HG02970 (cell line): ENCODE measurements around the gene PRKCA.
"Not testable (repeated sequence)": the region's sequence is repeated elsewhere in the genome, so short reads cannot be mapped to it uniquely, and the experiment has no call there.

Source experiments
- ATAC-seq: cut with Tn5 transposase; IDR thresholded peaks from one replicate; pipeline ENCODE4 v1.9.1; 2021; ENCODE audit warnings: mild to moderate bottlenecking, moderate library complexity, moderate number of reproducible peaks; ENCODE audit not compliant: unreplicated experiment, low FRiP score

The PRKCA gene

DNA sequence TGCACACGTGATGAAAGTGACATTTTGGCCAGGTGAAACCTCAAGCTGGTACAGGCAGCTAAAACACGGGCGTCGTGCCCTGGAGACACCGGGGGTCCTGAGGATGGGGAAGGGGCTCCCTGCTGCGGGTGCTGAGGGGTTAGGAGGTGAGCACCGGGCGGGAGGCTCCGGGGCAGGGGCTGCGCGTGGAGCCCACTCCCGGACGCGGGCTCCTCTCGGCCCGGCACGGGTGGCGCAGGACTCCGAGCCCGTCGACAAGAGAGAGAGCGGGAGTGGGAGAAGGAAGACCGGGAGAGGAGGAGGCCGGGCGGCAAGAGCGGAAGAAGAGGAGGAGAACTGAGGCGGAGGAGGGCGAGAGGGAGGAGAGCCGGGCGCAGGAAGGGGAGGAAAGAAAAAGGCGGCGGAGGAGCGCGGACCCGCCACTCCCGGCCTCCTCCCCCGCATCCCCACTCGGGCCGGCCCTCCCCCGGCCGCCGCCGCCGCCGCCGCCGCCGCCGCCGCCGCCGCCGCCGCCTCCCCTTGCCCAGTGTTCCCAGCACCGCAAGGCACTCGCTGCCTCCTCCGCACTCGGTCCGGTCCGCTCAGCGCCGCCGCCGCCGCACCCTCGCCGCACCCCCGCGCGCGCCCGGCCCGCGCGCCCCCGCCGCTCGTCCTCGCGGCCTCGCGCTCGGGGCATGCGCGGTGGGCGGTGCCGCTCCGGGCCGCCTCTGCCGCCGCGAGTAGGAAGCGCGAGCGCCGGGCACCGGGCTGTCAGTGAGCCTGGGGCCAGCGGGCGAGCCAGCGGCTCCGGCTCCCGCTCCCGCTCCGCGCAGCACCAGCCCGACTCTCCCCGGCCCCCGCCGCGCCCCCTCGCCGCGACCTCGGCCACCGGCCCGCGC, at the start of gene PRKCA:
PRKCA (plus strand) TSS at position 750 of the 878 bp plus-strand sequence.
- peak; percentile 73 for ATAC-seq

DNA sequence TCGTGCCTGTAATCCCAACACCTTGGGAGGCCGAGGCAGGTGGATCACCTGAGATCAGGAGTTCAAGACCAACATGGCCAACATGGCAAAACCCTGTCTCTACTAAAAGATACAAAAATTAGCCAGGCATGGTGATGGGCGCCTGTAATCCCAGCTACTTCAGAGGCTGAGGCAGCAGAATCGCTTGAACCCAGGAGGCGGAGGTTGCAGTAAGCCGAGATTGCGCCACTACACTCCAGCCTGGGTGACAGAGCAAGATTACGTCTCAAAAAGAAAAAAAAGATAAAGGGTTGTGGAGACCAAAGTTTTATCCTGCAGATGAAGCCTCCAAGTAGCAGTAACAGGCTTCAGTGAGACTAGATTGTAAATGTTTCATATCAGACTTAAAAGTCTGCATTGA, 49.0 kb upstream of the PRKCA start:
- ATAC-seq = not testable (repeated sequence)

DNA sequence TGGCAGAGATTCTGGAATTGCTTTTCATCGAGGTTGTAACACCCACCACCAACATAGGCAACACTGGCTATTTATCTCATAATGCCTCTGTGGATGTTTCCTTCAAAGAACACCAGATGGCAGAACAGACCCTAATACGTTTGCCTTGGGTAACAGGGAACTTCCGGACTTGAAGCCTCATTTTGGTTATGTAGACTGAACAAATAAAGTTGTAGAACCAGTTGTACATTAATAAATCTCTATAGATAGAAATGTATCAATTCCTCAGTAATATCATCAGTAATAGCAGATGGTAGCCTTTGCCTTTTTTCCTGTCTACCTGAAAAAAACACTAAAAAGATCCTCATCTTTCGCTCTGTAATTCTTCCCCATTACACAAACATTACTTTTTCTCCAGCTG, 47.3 kb upstream of the PRKCA start:
- no peak for ATAC-seq

DNA sequence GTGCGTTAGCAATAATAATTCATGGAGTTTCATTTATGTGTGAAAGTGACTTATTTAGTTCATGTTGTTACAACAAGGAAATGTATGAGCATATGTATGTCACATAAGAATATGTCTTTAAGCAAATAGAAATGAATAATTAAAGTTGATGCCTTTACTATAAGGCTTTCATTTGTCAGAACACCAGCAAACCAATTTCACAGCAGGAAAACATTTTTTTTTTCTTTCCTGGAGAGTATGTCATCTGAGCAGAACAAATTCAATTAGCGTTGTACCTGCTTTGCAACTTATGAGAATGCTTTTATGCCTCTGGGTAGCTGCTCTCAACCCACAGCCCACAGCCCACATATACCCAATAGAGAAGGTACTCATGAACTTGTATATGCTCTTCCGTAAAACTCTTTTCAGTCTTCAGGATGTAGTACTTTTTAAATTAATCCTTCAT, 46.9 kb upstream of the PRKCA start:
- no peak for ATAC-seq

DNA sequence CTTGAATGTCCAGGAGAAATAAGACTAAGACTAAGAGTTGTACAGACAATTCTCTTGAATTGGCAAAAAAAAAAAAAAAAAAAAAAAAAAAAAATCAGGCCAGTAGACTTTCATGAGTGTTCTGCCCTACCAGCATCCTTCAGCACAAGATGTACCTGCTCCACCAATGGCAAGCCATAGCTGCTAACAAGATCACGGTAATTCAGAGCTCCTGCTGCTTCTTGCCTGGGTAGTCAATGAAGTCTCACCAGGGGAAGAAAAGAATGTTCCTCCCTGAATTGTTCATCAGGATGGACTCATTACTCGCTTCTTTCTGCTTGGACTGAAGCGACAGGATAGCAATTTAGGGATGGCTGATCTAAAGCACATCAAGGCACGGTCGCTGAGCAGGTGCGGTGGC, 42.1 kb upstream of the PRKCA start:
- ATAC-seq = no peak

DNA sequence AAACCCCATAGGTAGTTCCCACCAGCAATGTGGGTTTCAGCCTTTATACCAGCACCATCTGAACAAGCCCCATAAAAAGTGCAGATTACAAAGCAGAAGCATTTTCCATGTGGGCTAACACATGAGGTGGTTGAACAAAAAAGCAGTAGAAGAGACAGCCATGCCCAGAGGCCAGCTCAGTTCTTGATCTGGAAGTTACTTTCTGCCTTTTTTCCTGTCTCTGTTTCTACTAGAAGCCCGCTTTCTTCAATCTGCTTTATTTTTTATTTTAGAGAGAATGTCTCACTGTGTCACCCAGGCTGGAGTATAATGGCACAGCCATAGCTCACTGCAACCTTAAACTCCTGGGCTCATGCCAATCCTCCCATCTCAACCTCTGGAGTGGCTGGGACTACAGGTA, 41.7 kb upstream of the PRKCA start:
- ATAC-seq = no peak

DNA sequence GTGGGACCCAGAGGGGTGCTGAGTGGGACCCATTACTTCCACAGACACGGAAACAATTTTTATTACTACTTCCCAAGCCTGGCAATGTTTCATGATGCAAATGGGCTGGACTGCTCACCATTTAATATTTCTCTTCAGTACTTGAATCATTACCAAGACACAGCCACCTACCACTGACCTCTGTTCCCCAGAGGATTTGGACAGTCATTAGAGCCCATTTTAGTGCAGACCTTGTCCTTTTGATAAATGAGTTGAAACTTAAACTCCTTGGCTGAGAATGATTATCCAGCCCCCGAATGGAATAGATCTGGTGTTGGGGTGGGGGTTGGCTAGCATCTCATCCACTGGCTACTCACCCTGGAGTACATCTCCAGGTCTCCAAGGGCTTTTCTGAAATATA, 39.6 kb upstream of the PRKCA start:
- ATAC-seq = no peak

DNA sequence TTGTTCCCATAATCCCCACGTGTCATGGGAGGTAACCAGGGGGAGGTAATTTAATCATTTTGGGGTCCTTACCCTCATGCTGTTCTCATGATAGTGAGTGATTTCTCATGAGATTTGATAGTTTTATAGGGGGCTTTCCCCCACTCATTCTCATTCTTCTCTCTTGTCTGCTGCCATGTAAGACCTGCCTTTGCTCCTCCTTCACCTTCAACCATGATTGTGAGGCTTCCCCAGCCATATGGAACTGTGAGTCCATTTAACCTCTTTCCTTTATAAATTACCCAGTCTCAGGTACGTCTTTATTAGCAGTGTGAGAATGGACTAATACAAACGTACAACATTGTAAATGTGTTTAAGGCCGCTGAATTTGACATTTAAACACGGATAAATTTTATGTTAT, 37.7 kb upstream of the PRKCA start:
- ATAC-seq = no peak

DNA sequence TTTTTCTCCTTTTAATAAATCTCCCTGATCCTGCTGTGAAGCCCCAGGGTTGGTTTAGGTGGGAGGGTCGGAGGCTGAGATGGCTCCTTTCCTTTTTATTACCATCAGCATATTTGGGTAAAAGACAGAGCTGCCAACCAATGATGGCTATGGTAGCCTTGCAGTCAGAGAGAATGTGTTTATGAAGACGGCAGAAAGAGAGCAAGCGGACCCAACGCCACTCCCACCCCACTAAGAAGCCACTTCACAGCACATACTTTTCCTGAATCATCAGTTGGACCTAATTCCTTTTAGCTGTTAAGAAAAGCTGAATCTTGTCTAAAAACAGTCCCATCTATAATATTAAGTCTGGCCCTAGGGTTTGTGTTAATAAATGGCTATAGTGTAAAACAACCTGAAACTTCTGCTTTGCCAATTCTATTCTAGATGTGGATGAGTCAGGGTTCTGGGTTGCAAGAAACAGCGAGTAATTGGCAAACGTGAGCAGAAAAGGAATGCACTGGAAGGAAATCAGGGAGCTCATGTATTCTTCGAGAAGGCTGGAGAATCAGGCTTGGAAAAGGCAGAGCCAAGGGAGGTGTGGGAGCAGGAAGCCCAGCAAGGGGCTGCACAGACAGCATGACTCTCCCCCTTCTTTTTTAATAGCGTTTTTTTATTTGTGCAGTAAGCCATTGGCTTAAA, 34.0 kb upstream of the PRKCA start:
- ATAC-seq = no peak

DNA sequence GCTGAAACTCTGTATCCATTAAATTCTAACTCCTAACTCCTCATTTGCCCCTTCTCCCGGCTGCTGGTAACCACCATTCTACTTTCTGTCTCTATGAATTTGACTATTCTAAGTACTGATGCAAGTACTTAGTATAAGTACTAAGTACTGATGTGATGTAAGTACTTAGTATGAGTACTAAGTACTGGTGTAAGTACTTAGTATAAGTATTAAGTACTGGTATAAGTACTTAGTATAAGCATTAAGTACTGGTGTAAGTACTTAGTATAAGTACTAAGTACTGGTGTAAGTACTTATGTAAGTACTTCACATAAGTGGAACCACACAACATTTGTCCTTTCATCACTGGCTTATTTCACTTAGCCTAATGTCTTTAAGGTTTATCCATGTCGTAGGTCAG, 32.3 kb upstream of the PRKCA start:
- ATAC-seq = no peak

DNA sequence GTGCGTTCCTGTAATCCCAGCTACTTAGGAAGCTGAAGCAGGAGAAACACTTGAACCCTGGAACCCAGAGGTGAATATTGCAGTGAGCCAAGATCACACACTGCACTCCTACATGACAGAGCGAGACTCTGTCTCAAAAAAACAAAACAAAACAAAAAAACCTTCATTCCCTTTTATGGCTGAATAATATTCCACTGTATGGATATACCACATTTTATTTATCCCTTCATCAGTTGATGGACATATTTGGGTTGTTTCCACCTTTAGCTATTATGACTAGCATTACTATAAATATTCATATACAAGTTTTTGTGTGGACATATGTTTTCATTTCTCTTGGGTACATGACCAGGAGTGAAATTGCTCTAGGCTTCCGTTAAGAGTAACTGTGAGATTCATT, 30.9 kb upstream of the PRKCA start:
- ATAC-seq = no peak

DNA sequence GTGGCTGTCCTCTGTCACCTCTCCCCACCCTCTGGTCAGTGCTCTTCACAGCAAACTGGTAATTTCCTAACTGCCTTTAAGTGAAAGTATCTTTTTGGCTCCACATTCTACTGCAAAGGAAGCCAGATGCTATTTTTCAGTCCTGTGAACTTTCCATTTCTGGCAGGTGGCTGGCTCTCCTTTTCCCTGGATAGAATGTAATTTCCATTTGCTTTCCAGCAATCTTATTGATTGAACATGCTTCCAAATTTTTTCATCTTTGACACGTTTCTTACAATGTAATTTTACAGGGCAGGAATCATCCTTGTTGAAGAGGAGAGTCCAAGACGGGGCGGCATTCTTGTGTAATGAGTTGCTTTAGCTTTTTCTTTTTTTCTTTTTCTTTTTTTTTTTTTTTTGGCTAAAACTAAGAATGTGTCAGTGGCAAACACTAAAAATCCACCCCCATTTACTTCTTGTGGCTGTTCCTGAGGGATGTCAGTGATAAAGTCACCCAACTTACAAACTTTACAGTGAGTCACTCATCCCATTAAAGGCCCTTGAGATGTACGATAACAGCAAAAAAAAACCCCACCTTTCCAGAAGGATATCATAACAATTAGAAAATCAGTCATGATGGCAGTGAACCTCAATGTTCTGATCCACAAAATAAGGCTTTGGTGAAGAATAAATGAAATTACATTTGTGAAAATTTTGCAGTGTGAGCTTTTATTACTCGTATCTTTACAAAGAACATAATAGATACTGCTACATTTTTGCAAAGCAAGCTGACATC, 29.4 kb upstream of the PRKCA start:
- no peak for ATAC-seq

DNA sequence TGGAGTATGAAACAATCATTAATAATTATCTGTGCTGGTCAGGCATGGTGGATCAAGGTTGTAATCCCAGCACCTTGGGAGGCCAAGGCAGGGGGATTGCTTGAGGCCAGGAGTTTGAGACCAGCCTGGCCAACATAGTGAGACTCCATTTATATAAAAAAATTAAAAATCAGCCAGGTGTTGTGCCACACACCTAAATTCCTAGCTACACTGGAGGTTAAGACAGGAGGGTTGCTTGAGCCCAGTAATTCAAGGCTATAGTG, 28.9 kb upstream of the PRKCA start:
- no peak for ATAC-seq

DNA sequence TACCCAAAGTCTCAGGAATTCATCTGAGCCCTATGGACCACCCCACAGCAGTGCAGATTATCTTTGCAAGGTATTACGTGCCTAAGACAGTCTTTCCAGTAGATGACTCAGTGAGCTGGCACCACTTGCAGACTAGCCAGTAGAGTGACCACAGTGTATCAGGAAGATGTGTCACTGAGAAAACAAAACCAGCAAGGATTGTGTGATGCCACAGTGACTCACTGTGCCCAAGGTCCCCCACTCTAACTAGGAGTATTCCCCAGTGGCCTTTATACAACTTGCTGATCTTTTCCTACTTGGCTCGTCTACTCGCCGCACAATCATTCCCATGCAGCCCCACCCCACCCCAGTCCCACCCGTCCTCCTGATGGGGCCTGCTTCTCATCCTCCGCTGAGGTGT, 26.8 kb upstream of the PRKCA start:
- no peak for ATAC-seq

DNA sequence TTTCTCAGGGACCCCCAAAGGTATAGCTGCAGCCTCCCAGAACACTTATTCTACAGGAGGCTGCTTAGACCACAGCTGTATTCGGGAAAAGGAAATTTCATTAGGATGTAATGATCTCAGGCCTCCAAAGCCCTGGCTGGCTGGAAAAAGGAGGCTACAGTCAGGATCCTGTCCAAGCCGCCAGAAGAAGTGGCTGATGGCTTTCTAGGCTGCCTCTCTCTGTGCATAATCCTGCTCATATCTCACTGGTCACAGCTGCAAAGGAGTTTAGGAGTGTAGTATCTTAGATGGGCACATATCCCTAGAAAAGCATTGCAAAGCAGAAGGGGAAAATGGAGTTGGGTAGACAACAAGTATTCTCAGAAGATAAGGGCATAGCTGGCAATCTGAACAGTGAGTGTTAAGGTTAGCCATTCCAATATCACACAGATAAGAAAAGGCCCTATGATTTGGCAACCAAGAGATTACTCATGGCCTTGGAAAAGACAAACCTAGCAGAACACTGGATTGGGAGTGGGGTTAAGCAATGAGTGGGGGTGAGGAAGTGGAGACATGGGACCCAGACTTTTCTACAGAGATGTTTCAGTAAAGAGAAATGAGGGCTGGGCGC, 26.0 kb upstream of the PRKCA start:
- no peak for ATAC-seq

DNA sequence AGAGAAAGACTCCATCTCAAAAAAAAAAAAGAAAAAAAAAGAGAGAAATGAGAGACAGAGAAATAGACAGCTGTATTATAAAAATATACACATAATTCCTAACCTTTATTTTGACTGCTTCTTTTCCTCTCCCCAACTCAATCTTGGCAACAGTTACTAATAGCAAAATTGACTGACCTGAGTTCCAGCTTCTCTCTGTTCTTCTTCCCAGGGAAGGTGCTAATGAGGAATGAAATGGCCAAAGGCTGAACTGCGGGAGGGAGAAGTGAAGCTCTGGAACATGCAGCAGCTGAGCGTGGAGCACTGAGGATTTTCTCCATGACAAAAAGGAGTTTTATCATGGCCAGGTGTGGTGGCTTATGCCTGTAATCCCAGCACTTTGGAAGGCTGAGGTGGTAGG, 25.2 kb upstream of the PRKCA start:
- ATAC-seq = no peak

DNA sequence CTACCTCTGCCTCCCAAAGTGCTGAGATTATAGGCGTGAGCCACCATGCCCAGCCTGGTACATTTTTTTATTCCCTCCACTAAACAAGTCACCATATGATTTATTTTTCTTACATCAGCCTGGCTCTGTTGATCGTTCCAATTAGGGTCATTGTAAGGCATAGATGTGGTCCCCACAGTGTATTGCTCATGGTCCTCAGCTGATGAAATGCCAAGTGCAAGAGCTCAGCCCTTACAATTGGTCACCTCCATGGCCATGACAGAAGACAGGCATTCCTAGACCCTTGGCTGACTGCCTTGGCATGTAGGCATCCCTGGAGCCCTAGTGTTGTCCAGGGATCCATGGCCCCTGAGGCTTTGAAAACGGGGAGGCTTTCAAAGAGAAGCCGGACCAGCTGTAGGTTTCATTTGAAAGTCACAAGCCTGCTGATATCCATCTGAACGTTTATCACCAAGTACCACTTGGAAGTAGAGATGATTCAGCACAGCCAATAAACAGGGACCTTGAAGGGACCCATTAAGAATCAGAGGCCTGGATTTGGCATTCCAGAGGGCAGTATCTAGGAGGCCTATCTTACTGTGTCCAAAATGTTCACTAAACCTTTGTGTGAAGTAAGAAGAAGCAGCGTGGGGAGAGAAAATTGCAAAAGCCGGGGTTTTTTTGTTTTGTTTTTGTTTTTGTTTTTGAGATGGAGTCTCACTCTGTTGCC, 20.6 kb upstream of the PRKCA start:
- ATAC-seq = no peak

DNA sequence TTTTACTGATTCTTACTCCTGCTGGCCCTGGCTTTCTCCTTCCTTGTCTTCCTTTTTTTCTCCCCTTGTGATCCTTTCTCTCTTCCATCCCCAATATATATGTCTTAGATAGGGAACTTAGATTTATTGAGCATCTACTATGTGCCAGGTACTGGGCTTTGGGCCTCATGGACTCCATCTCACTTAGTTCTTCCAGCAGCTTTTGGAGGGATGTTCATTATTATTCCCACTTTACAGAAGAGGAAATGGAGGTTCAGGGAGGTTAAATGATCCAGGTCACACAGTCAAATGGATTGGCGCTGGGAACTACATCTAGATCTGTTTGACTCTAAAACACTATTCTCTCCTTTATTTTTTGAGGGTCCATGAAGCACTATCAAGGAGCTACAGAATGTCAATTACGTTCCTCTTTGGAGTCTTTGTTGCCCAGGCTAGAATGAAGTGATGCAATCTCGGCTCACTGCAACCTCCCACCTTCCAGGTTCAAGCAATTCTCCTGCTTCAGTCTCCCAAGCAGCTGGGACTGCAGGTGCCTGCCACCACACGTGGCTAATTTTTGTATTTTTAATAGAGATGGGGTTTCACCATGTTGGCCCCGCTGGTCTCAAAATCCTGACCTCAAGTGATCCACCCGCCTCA, 19.0 kb upstream of the PRKCA start:
- ATAC-seq = no peak

DNA sequence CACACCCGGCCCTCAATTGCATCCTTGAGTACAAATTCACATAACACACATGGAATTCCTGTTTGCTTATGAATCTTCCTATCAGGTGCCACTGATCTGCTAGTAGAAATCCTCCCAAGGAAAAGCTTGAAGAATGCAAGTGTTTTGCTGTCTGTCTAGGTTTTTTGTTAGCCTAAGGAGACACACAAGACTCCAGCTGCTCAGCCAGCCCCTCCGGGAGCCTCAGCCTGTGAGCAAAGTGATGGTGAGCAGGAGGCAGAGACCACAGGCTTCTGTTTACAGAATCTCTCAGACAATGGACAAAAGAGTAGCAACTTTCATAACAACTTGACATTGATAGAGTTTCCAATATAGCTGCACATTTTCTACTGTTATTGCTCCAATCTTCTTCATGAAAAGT, 18.4 kb upstream of the PRKCA start:
- ATAC-seq = no peak

DNA sequence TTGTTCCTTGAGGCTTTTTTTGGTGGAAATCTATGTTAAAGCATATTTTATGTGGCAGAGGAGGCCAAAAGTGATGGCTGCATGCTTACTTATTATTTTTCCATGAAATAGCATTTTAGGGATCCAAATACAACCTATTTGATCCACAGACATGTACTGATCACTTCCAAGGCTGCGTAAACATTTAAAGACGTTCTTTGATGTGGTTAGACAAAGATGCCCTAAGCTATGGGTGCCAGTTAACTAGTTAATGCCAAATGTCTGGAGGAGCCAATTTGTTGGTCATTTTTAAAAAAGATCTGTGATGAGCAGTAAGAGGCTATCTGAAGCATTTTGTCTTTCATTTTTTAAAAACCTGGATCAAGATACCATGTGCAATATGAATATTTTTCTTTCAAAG, 17.3 kb upstream of the PRKCA start:
- ATAC-seq = no peak
